Stimulated activated naive CD4-positive, alpha-beta T cell (primary cell): Measurements from ENCODE around the gene VPS4A.

Source experiments
- DNase-seq, 6 experiments: peaks; one replicate each; lab custom pipeline; 2025; lab: John Stamatoyannopoulos, UW

VPS4A gene

DNA sequence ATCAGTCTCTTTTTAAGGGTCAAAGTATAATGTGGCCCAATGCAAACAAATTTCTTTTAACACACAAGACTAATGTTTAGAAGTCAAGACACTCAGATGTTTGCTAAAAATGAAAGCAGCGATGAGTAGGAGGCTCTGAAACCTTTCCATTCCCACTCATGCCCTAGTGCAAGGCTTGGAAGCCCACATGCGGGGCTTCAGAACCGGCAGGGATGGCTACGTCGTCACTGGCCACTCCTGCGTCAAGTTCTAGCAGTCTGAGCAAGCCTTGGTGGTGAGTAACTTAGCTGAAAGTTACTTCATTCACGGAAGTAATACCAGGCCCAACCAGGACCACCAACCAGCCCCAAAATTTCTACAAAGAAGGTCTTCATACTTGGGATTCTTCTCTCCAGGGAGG is 55.3 kb downstream of the VPS4A start:
- DNase-seq: no peak

DNA sequence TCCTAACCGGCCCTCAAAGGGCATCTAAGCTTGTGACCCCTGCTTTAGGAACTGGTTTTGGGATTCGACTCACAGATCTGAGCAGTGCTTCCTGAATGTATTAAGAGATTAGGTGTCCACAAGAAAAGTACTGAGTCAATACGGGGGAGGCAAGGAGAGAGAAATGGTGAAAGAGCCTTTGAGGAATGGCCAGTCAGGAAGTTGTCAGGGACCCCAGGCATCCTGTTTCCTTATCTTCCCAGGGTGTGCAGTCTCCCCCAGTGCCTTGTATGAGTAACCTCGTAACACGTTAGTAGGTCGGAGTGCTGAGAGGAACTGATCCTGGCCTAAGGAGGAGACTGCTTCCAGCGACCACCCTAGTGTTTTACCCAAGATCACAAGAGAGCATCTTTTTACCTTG is 56.8 kb downstream of the VPS4A start:
- DNase-seq: no peak

DNA sequence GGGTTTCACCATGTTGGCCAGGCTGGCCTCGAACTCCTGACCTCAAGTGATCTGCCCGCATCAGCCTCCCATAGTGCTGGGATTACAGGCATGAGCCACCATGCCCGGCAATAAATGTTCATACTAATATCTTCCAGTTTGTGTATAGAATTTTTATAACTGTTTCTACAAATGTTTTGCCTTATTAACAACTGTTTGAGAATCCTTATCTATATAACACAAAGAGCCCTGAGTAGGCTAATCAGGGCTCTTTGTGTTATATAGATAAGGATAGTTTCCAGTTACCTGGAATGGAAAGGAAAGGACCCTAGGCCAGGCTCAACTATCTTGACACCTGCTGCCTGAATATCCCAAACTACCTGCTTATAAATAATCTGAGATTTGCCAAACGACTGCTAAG is 57.7 kb downstream of the VPS4A start:
- DNase-seq: no peak

DNA sequence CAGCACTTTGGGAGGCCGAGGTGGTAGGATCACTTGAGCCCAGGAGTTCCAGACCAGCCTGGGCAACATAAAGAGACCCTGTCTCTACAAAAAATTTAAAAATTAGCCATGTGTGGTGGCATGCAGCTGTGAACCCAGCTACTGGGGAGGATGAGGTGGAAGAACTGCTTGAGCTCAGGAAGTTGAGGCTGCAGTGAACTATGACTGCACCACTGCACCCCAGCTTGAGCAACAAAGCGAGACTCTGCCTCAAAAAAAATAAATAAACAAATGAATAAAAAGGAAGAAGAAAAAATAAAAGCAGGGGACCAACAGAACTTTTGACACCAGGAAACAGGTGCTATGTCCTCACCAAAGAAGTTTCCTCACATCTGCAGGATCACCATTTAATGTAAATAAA is 60.4 kb downstream of the VPS4A start:
- DNase-seq: no peak

DNA sequence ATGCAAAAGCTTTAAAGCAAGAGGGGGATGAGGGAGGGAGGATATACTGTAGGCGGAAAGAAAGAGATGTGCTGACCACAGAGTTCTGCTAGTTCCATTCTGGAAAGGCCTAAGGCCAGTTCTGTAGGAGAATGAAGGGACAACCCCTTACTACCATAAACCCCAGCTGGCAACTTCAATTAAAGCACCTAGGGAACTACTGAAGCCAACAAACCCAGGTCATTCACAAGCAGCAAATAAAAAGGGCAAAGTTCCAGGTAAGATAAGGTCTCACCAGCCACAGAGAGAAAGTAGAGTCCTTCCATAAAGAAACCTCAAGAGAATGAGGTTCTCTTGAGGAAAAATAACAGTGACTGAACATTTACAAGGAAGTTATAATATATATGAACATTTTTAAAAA is 61.9 kb downstream of the VPS4A start:
- no peak for DNase-seq
